Endothelial cell of hepatic sinusoid (primary cell): ENCODE data around the gene LAGE3.

Experiments used
- in situ Hi-C: cut with HindIII; loops from 2 replicates; pipeline ENCODE4 v1.10.0; 2017; ENCODE audit warnings: low sequenced_read_pairs

Gene LAGE3, protein sequence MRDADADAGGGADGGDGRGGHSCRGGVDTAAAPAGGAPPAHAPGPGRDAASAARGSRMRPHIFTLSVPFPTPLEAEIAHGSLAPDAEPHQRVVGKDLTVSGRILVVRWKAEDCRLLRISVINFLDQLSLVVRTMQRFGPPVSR

DNA sequence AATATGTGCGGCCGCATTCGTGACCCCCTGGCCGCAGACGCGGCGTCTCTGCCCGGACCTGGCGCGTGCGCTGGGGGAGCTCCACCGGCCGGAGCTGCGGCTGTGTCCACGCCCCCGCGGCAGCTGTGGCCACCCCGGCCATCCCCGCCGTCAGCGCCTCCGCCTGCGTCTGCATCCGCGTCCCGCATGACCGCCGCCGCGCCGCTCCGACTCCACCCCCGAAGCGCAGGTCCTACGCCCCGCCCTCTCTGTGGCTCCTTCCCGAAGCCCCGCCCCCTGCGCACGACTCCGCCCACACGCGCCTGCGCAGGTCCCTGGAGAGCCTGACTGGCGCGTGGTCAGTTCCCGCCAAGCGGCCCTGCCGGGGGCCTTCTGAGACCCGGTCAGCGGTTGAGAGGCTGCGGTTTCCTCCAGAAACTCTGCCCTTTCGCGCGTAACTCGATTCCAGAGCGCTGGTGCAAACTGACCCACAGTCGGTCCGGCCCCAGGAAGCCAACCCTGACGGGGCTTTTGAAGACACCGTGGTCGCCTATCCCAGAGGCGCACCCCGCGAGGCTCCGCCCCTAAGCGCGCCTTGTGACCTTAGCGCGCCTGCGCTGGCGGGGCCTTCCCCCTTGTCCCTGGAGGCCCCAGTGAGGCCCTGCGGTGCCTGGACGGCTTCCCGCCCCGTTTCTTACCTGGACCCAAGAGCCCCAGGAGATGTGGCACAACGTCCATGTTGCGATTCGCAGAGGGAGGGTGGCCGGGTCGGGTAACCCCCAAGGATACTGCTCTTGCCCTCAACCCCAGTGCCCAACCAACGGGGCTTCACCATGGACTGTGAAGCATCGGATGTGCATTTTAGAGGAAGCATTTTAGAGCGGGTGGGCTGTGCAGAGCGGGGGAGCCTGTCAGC lies at the start of gene LAGE3:
LAGE3 (minus strand) TSS at position 554 of the 895 bp plus-strand sequence; CDS start at position 188, 366 bp downstream.
- in situ Hi-C loops: no loop called here

DNA sequence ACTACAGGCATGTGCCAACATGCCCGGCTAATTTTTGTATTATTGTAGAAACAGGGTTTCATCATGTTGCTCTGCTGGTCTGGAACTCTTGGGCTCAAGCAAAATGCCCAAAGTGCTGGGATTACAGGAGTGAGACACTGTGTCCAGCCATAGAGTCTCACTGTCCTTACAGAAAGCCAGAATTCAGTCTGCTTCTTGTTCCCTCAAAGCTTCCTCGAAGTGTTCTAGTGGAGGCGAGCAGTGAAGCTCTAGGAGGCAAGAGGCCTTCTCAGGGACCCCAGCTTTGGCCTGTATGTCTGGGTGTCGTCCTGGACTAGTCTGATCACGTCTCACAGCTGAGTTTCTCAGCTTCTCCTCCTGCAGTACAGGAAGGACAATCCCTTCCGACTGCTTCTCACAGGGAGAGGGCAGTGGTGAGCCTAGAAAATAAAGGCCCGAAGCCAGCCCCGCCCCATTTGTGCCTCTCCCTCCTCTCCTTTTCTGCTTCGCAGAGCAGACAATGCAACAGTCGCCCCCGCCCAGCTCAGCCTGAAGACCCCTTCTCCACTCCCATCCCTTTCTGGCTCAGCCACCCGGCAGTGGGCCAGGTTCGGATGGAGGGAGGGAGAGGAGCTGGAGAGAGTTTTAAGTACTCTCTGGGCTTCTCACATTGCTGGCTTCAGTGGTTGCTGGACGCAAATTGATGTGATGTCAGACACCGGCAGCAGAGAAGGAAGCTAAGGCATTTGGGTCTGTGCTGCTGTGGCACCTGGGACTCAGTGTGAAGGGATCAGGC lies 48.0 kb upstream of the LAGE3 start:
- in situ Hi-C loops: no loop called here

DNA sequence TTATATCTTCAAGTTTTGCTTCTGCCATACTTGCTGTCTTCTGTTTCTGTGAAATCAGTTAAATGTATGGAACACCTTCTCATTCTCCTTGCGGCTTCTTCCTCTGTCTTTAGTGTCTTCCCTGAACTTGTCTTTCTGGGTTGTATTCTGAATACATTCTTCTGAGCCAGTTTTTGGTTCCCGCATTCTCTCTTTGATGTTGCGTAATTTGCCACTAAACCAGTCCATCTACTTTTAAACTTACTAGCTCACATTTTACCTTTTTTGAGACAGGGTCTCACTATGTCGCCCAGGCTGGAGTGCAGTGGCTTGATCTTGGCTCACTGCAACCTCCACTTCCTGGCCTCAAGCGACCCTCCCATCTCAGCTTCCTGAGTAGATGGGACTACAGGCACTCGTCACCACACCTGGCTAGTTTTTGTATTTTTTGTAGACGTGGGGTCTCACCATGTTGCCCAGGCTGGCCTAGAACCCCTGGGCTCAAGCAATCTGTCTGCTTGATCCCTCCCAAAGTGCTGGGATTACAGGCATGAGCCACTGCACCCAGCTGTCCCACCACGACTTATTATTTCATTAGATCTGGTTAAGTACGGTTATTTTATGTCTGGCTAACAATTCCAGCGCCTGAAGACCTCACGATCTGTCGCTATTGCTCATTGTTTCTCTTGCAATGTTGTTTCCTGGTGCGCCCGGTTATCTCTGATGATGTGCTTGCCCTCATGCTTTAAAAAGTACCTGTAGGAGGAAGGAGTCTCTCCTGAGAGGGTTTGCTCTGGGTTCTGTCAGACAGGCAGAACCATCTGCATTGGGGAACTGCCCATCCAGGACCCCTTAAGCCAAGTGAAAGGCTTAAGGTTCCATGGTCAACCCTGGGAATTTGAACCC lies 46.8 kb upstream of the LAGE3 start:
- in situ Hi-C loops: no loop called here

DNA sequence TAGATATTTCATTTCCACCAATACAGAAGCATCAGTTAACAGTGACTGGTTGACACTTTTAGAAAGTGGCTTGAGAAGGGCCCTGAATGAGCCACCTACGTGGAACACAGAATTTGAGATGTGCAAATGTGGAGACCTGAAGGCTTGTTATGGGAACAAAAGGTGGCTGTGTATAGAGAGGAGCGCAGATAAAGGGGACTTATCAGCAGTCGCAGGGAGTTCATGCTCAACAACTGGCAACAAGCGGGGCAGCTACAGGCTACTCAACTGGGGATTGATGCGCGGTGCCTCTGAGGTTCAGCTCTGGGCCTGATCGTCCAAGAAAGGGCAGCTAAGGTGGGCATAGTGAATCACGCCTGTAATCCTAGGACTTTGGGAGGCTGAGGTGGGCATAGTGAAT lies 40.3 kb upstream of the LAGE3 start:
- in situ Hi-C loops: no loop called here

DNA sequence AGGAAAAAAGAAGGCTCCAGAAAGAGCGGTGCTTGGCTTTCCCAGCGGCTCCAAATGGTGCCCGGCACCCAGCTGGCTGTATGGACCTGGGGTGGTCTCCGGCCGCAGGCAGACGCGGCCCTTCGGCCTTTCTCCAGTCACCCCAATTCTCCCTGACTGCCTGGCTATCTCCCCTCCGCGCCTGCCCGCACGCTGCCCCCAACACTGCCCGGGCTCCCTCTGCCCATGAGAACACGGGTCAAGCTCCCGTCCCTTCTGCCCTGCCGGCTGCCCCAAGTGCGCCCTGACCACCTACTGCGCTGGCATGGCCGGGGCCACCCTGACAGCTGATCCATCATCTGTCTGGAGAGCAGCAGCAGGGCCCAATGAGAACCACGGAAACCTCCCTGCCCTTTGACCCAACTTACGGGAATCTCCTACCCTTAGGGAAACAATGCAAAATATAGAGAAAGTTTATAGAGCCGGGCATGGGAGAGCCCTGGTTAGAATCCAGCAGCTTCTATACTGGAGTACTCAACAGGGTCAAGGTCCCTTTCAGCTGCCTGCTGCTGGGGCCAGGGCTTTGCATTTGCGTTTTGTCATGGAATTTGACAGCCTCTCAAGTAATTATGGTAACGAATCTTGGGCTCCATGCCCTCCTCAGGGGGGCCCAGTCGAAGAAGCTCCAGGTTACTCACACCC lies 38.2 kb upstream of the LAGE3 start:
- in situ Hi-C loops: no loop called here

DNA sequence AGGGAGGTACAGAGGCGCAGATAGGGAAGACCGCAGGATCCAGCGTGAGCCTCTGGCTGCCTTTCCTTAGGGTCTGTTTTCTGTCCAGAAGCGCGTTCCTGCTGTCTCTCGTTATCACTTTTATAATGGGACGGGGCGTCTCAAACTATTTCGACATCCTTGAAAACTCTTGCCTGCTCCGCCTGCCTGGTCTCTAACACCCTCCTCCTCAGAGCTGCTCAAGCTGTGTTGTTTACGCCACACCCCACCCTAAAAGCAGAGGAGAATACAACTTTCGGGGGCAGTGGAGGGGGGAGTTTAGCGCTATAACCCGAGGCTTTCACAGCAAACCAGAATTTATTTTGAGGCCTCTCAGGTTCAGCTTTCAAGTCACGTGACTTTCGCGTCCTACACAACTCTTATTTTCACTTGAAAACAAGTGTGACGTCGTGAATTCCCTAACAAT lies 37.6 kb upstream of the LAGE3 start:
- in situ Hi-C loops: no loop called here

DNA sequence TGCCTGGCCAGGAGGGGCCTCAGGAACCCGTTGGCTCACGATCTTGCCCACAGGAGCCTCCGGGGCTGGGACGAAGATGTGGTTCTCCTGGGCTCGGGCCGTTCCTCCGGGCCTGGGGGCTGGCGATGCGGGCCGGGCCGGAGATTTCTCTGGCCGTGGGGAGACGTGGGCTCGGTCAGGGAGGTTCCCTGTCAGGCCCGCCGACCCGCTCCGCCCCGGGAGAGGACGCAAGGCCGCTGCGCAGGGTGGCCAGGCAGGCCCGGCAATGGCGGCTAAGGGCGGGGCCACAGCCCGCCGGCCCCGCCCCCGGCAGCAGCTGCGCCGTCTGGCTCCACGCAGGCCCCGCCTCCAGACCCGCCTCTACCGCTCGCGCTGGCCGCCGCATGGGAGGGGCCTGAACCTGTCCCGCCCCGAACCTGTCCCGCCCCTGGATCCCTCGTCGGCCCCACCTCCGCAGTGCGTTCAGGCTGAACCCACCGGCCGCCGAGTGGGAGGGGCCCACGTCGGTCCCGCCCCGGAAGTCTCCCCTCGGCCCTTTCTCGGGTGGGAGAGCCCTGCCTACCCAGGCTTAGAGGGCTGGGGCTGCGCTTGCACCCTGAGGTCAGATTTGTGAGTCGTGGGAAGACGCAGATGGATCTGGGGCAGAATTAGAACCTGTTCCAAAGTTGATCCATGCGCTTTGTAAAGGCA lies 37.0 kb upstream of the LAGE3 start, which contains the start of gene FAM3A:
FAM3A (minus strand) TSS at position 267 of the 690 bp plus-strand sequence. CDS start 460 bp downstream, outside the sequence.
- in situ Hi-C loops: no loop called here

DNA sequence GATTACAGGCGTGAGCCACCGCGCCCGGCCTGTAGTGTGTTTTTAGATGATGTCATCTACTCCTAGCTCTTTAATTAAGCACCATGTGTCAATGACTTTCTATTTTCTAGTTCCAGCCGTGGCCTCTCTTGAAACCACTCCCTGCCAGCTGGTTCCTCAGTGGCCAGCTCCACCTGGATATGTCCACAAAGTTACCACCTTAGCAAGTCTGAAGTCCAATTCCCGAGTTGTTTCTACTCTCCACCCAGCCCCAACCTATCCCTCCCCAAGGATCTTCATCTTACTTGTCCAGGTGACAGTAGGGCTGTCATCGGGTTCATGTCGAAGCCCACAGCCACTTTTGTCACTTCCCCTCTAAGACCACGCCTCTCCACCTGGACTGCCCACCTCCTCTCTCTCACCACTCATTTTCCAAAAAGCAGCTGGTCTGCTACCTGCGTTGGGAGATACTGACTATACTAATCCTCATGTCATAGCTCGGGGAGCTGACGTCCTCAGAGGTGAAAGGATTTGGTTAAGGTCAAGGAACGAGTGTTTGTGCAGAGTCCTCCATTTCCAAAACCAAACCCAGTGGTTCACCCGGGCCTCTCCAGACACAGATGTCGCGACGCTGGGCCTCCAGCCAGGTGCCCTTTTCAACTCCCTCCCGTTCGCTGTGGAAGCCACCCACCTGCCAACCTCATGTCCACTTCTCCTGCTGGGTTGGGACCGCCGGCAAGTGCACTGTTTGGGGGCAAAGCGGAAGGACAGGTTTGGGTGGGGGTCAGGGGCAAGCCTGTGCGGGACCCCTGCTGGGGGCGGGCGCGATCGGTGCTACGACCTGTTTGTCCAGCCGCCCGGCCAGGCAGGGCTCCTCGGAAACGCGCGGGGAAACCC lies 36.2 kb upstream of the LAGE3 start:
- in situ Hi-C loops: no loop called here

DNA sequence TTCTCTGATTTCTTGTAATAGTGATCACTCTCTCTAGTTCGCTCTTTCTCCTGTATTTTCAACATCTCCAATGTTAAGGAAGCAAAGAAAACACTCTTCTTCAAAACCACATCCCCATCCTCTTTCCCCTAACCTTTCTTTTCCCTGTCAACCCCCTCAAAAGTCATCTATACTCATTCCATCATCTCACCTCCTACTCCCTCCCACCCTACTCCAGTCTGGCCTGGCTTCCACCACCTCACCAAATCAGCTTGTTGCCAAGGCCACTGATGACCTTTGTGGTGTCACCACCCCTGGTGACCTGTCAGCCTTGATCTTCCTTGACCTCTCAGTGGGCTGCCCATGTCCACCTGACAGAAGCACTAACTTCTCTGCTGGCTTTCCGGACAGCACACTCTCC lies 34.6 kb upstream of the LAGE3 start:
- in situ Hi-C loops: no loop called here

DNA sequence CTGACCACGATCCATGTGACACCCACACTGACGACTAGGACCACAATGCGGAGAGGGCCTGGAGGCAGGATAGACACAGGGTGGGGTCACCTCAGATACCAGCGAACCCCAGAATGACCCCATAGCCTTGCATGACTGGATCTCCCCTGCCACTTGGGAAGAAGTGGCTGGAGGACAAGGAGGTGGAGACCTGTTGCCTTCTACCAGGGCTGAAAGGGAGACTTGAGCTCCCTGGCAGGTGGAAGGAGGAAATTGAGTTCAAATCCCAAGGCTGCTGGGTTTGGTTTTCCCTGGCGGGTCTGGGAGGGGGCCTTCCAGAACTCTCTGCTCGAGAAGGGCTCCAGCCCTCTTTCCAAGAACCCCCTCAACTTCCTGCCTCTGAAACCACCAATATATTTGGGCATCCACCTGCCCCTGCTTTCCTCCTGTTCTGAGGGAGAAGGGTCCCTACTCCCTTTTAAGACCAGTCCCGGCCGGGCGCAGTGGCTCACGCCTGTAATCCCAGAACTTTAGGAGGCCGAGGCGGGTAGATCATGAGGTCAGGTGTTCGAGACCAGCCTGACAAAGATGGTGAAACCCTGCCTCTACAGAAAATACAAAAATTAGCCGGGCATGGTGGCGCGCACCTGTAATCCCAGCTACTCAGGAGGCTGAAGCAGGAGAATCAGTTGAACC lies 33.9 kb upstream of the LAGE3 start:
- in situ Hi-C loops: no loop called here

DNA sequence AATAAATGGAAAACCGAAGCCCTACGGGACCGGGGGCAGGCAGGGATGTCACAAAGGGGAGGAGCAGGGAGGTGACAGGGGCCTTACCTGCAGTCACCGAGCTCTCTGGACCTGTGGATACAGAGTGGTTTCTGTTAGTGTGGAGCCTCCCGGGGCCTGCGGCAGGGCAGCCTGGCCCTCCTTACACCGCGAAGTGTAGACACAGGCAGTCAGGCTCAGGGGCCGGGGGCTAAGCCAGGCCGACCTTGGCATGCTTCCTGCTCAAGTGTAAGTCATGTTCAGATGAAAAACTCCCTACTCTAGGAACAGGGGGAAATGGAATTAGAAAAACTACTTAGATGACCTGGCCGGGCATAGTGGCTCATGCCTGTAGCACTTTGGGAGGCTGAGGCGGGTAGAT lies 32.7 kb upstream of the LAGE3 start:
- in situ Hi-C loops: no loop called here

DNA sequence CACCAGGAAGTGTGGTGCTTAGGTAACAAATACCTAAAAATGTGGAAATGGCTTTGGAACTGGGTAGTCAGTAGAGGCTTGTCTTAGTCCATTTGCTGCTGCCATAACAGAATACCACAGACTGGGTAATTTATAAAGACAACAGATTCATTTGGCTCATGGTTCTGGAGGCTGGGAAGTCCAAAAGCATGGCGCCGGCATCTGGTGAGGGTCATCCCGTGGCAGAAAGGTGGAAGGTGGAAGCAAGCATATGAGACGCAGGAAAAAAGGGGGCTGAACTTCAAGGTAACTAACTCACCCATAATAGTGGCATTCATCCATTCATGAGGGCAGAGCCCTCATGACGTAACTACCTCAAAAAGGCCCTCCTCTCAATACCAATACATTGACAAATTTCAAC lies 30.4 kb upstream of the LAGE3 start:
- in situ Hi-C loops: loop anchor here (10.0 kb wide), 1 partner anchor 65 kb away; the partner anchor contains the start of gene FAM50A

DNA sequence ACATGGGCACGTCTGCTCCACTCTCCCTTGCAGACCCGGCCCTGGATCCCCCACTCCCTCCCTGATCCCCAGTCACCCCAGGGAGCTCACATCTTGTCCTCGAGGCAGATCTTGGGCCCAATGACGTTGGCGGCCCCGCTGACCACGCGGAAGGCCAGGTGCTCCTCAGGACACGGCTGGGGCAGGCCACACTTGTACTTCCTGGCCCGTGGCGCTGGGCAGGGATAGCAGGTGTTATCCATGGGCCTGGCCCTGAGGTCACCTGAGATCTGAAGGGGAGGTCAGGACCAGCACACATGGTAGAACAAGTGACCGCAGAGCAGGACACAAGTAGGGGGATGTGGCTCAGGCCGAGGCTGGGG lies 29.3 kb upstream of the LAGE3 start:
- in situ Hi-C loops: loop anchor here (10.0 kb wide), 1 partner anchor 64 kb away; the partner anchor contains the start of gene FAM50A

DNA sequence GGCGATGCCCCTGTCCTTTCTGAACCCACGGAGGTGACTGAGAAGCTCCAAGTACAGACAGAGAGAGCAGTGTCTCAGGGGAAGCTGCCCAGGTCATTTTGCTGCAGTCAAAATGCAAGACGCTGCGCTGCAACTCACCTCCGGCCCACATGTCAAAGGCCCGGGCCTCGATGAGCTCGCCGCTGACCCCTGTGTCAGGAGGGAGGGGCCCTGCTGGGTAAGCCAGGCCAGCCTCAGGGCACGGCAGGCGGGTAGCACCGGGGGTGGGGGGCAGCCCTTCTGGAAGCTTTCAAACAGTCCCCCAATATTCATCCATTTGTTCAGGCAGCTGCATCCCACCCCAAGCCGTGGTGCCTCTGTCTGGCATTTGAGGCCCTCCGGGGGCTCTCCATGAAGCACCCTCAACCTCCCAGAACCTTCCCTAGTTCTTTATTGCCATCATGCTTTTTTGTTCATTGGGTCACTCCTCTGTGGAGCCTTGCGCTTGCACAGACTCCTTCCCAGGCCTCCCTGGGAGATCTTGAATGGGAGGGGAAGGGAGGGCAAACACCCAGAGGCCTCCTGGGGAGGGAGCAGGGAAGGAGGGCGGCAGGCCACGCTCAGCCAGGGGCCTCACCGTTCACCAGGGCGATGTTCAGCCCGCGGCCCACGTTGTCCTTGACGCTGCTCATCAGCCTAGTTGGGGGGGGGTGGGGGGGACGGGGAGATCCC lies 28.7 kb upstream of the LAGE3 start:
- in situ Hi-C loops: loop anchor here (10.0 kb wide), 1 partner anchor 63 kb away; the partner anchor contains the start of gene FAM50A

DNA sequence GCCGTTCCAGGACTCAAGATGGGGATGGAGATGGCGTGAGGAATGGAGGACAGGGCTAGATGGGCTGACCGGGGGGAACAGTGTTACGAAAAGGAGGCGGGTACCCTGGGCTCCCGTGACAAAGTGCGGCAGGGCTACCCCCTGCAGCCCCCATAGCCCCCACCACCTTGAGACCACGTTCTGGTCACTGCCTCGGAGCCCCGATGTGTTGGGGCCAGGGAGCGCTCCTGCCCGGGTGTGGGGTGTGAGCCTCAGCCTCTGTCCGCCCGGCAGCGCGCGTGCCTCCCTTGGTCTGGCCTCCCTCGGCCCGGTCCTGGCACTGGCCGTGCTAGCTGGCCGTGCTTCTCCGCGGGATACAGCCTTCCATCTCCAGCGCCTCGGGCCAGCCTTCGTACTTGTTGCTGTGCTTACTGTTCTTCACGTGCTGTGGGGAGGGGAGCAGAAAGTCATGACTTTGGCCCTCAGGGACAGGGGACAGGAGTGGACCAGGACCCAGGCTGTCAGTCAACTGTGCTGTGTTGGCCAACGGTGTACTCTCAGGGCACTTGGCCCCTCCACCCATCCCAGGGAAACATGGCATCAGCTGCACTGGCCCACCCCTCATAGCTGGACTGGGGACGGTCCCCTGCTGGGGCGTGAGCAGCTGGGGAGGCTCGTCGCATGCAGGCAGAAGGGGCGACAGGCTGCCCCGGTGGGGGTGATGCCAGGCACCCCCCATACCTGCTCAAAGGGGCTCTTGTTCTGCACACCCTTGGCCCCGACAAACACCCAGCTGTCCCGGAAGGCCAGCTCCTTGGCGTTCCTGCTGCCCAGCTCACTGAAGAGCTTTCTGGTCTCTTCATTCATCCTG lies 27.6 kb upstream of the LAGE3 start:
- in situ Hi-C loops: loop anchor here (10.0 kb wide), 1 partner anchor 62 kb away; the partner anchor contains the start of gene FAM50A

DNA sequence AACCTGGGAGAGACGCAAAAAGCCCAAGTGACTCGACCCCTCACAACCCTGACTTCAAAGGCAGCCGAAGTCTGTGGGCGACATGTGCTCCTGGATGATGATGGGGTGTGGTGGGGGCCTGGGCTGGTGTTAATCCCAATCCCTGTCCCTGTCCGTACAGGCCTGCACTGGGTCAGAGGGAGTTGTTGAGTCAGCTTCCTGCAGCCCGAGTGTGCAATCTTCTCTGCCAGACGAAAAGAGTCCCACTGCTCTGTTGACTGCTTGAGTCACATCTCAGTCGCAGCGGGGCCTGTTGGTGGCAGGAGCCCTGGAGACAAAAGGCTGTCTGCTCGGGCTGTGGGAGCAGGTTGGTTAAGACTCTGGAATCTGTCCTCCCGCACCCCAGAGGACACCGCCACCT lies 26.7 kb upstream of the LAGE3 start:
- in situ Hi-C loops: loop anchor here (10.0 kb wide), 1 partner anchor 61 kb away; the partner anchor contains the start of gene FAM50A
